Smooth muscle cell (in vitro differentiated cells): ENCODE data around the gene WDR48. TPM values are rescaled to one million over a fixed set of nuclear protein-coding genes. Genes with fewer than 3 reads are reported as not detected.

Source experiments
- DNase-seq: peaks from one replicate; lab custom pipeline; 2025; ENCODE audit not compliant: unreplicated experiment; lab: John Stamatoyannopoulos, UW
- H2AFZ ChIP-seq: fragments of 200-600 bp; sonication (generic); 2 replicates; pipeline ENCODE4 v1.6.0; 2016; ENCODE audit warnings: antibody characterized with exemption, low read depth, mild to moderate bottlenecking
- H3F3A ChIP-seq: fragments of 200-600 bp; sonication (generic); 2 replicates; pipeline ENCODE4 v1.6.0; 2017; ENCODE audit warnings: antibody characterized with exemption, low read depth
- H3K27ac ChIP-seq: fragments of 200-600 bp; sonication (generic); 2 replicates; pipeline ENCODE4 v1.5.1; 2016; ENCODE audit warnings: low read depth, mild to moderate bottlenecking
- H3K27me3 ChIP-seq: fragments of 200-600 bp; sonication (generic); 2 replicates; pipeline ENCODE4 v1.6.1; 2016; ENCODE audit warnings: low read depth, mild to moderate bottlenecking
- H3K36me3 ChIP-seq: fragments of 200-600 bp; sonication (generic); 2 replicates; pipeline ENCODE4 v1.5.1; 2016; ENCODE audit warnings: low read depth
- H3K4me1 ChIP-seq: fragments of 200-600 bp; sonication (generic); 2 replicates; pipeline ENCODE4 v1.5.1; 2016; ENCODE audit warnings: low read depth
- H3K4me2 ChIP-seq: fragments of 200-600 bp; sonication (generic); 2 replicates; pipeline ENCODE4 v1.6.0; 2016; ENCODE audit warnings: mild to moderate bottlenecking
- H3K4me3 ChIP-seq: fragments of 200-600 bp; sonication (generic); 2 replicates; pipeline ENCODE4 v1.5.1; 2016; ENCODE audit warnings: mild to moderate bottlenecking
- H3K79me2 ChIP-seq: fragments of 200-600 bp; sonication (generic); 2 replicates; pipeline ENCODE4 v1.6.0; 2016; ENCODE audit warnings: low read depth, mild to moderate bottlenecking
- H3K9ac ChIP-seq: fragments of 200-600 bp; sonication (generic); 2 replicates; pipeline ENCODE4 v1.6.0; 2016; ENCODE audit warnings: low read depth
- H3K9me3 ChIP-seq: fragments of 200-600 bp; sonication (generic); replicated peaks from 2 replicates; pipeline ENCODE4 v1.5.1; 2016; ENCODE audit warnings: low read depth
- H4K20me1 ChIP-seq: fragments of 200-600 bp; sonication (generic); 2 replicates; pipeline ENCODE4 v1.6.0; 2016; ENCODE audit warnings: low read depth
- WGBS: methylation state at CpG from one replicate; pipeline ENCODE4 v1.1.7; 2016; ENCODE audit warnings: low lambda C conversion rate; 5-methylcytosine and 5-hydroxymethylcytosine counted together
- polyA plus RNA-seq: library from polyadenylated mRNA; unstranded; fragments of >200 nt; fragmentation: Nextera tagmentation; extraction: Ambion mirVana; gene quantifications from 2 replicates; pipeline ENCODE4 v1.2.1, GENCODE V29; 2016
- total RNA-seq: library from RNA; depleted of rRNA; stranded (reverse); fragments of >200 nt; gene quantifications from 2 replicates; pipeline ENCODE4 v1.2.3, GENCODE V29; 2014
- TF ChIP-seq, protein P1 (sequence below): fragments of 200-600 bp; sonication (generic); IDR thresholded peaks from 2 replicates; pipeline ENCODE4 v1.5.1; 2017; ENCODE audit warnings: borderline replicate concordance, mild to moderate bottlenecking, antibody characterized with exemption; ENCODE audit not compliant: insufficient read depth, poor library complexity, severe bottlenecking

Gene WDR48
- total and polyA plus RNA-seq, 2 experiments from 2014 or later = 26.9 to 34.6 TPM

- Histone ChIP-seq H3K27me3 (no peaks in the 10 kb centered on the region), H3K36me3 (no peaks in the 10 kb centered on the region), H3K4me1 (peaks cover 8% of the 10 kb centered on the region), H3K79me2 (no peaks in the 10 kb centered on the region), H3K4me2 (no peak overlapping the region), H4K20me1 (no peaks in the 10 kb centered on the region), H3K4me3 (no peak overlapping the region), H3F3A (no peaks in the 10 kb centered on the region), H2AFZ (no peak overlapping the region), H3K9ac (no peak overlapping the region), H3K27ac (no peak overlapping the region), H3K9me3 (no peaks in the 10 kb centered on the region)
- 93% methylated on average over 2 of the region's 2 CpGs for WGBS
- TF ChIP-seq, protein P1, sequence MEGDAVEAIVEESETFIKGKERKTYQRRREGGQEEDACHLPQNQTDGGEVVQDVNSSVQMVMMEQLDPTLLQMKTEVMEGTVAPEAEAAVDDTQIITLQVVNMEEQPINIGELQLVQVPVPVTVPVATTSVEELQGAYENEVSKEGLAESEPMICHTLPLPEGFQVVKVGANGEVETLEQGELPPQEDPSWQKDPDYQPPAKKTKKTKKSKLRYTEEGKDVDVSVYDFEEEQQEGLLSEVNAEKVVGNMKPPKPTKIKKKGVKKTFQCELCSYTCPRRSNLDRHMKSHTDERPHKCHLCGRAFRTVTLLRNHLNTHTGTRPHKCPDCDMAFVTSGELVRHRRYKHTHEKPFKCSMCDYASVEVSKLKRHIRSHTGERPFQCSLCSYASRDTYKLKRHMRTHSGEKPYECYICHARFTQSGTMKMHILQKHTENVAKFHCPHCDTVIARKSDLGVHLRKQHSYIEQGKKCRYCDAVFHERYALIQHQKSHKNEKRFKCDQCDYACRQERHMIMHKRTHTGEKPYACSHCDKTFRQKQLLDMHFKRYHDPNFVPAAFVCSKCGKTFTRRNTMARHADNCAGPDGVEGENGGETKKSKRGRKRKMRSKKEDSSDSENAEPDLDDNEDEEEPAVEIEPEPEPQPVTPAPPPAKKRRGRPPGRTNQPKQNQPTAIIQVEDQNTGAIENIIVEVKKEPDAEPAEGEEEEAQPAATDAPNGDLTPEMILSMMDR = no peak
- no peak for DNase-seq
Measured at GRCh38 chr3:39112535-39112934, 60.7 kb downstream of the WDR48 start.

DNA sequence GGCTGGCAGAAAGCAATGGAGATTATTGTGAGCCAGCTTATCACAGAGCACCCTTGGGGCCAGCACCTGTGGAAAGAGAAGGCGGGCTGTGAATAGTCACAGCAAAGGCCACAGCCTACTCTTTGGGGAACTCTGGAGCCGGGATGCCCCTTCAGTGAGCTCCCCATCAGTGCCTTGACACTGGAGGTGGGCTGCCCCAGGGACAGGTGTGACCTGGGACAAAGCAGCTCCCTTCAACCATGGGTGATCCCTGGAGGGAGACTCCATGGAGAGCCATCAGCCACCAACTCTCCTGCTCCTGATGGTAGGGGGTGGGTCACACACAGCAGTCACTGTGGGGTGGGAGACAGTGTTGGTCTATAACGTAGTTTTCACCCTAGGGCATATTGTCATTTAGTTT is 61.5 kb downstream of the WDR48 start:
- H3K27me3 ChIP-seq = no peaks in the 10 kb centered on the region
- no peak overlapping the region for H2AFZ ChIP-seq
- H3K4me3 ChIP-seq = no peak overlapping the region
- H3K9me3 ChIP-seq = no peaks in the 10 kb centered on the region
- no peaks in the 10 kb centered on the region for H3K79me2 ChIP-seq
- DNase-seq = no peak
- H3K9ac ChIP-seq = no peak overlapping the region
- H3K4me1 ChIP-seq = peaks cover 5% of the 10 kb centered on the region
- no peaks in the 10 kb centered on the region for H4K20me1 ChIP-seq
- H3K27ac ChIP-seq = no peak overlapping the region
- 72% methylated on average over 3 of the region's 3 CpGs for WGBS
- H3K36me3 ChIP-seq = no peaks in the 10 kb centered on the region
- TF ChIP-seq, protein P1 = no peak
- no peaks in the 10 kb centered on the region for H3F3A ChIP-seq
- no peak overlapping the region for H3K4me2 ChIP-seq

GRCh38 chr3:39114456-39114855 is 62.6 kb downstream of the WDR48 start:
- no peaks in the 10 kb centered on the region for H4K20me1 ChIP-seq
- no peaks in the 10 kb centered on the region for H3F3A ChIP-seq
- no peaks in the 10 kb centered on the region for H3K4me1 ChIP-seq
- H3K36me3 ChIP-seq = no peaks in the 10 kb centered on the region
- 86% methylated on average over 5 of the region's 5 CpGs for WGBS
- TF ChIP-seq, protein P1 = no peak
- no peak overlapping the region for H3K4me2 ChIP-seq
- H3K4me3 ChIP-seq = no peak overlapping the region
- H2AFZ ChIP-seq = no peak overlapping the region
- no peaks in the 10 kb centered on the region for H3K79me2 ChIP-seq
- H3K27ac ChIP-seq = no peak overlapping the region
- no peaks in the 10 kb centered on the region for H3K27me3 ChIP-seq
- no peaks in the 10 kb centered on the region for H3K9me3 ChIP-seq
- H3K9ac ChIP-seq = no peak overlapping the region
- no peak for DNase-seq

DNA sequence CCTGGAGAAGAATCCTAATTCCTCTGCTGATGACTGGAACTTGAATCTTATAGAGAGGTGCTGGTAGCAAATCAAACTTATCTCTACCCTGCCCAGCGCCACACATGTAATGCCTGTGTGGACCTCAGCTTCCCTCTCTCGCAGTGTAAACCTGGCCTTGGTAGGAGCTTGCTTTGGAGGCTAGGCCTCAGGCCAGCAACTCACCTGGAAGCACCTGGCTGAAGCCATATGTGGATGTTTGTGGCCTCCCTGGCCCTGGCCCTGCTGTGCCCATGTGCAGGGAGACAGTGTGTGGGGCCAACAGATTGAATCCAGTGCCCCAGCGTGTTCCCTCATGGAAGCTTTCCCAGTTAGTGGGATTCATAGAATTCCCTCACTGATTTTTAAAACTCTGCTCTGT is 64.1 kb downstream of the WDR48 start:
- Histone ChIP-seq H3F3A (no peaks in the 10 kb centered on the region), H3K4me3 (no peak overlapping the region), H3K27ac (no peak overlapping the region), H3K9ac (no peak overlapping the region), H3K4me1 (no peaks in the 10 kb centered on the region), H3K36me3 (no peaks in the 10 kb centered on the region), H3K4me2 (no peak overlapping the region), H3K79me2 (no peaks in the 10 kb centered on the region), H3K27me3 (no peaks in the 10 kb centered on the region), H2AFZ (no peak overlapping the region), H4K20me1 (no peaks in the 10 kb centered on the region), H3K9me3 (no peaks in the 10 kb centered on the region)
- no peak for DNase-seq
- TF ChIP-seq, protein P1 = no peak
- 95% methylated on average over 3 of the region's 3 CpGs for WGBS
